BE2C (cell line): Measurements from ENCODE around the gene SEC22B.
"Not testable (repeated sequence)": the region's sequence is repeated elsewhere in the genome, so short reads cannot be mapped to it uniquely, and the experiment has no call there.

Experiments used
- DNase-seq: peaks from one replicate; pipeline ENCODE4 v3.0.0-alpha.2; 2020
- H3K27me3 ChIP-seq: fragments of 250-450 bp; sonication (Bioruptor Pico); 2 replicates; pipeline ENCODE4 v1.5.1; 2020; ENCODE audit warnings: mild to moderate bottlenecking
- H3K36me3 ChIP-seq: fragments of 250-450 bp; sonication (Bioruptor Pico); 2 replicates; pipeline ENCODE4 v1.5.1; 2020; ENCODE audit warnings: mild to moderate bottlenecking
- H3K4me1 ChIP-seq: fragments of 250-450 bp; sonication (Bioruptor Pico); 2 replicates; pipeline ENCODE4 v1.5.1; 2020
- H3K4me3 ChIP-seq: 2 replicates; pipeline ENCODE4 v1.5.1; 2011; ENCODE audit warnings: low read depth, low read length
- H3K9me3 ChIP-seq: fragments of 250-450 bp; sonication (Bioruptor Pico); 2 replicates; pipeline ENCODE4 v1.5.1; 2020
- CTCF ChIP-seq: IDR thresholded peaks from 2 replicates; pipeline ENCODE4 v1.5.1; 2012; ENCODE audit warnings: mild to moderate bottlenecking, low read depth, low read length

SEC22B gene

GRCh38 chr1:120178799-120179756, 2.8 kb upstream of the SEC22B start:
- no peak for TF ChIP-seq CTCF
- H3K4me3 ChIP-seq: 0 out of 2 replicates have a peak overlapping the region, but pooled peaks have one; percentile 17
- no peaks in the 10 kb centered on the region for H3K36me3 ChIP-seq
- no peaks in the 10 kb centered on the region for H3K9me3 ChIP-seq
- DNase-seq: no peak
- H3K27me3 ChIP-seq: no peaks in the 10 kb centered on the region
- peaks cover 6% of the 10 kb centered on the region for H3K4me1 ChIP-seq

- not testable (repeated sequence) for H3K27me3 ChIP-seq, DNase-seq, H3K9me3 ChIP-seq
Observed at GRCh38 chr1:120178058-120178457, 1.7 kb upstream of the SEC22B start.

GRCh38 chr1:120175688-120176087, 632 bp downstream of the SEC22B start:
- not testable (repeated sequence) for H3K36me3 ChIP-seq, H3K27me3 ChIP-seq, H3K4me1 ChIP-seq, DNase-seq, H3K9me3 ChIP-seq
- H3K4me3 ChIP-seq: peak overlapping the region; percentile 85

More at GRCh38 chr1:120178058-120178457, 1.7 kb upstream of the SEC22B start:
- not testable (repeated sequence) for H3K4me1 ChIP-seq, H3K36me3 ChIP-seq, H3K4me3 ChIP-seq

- H3K4me1 ChIP-seq, H3K9me3 ChIP-seq, DNase-seq, H3K27me3 ChIP-seq, H3K4me3 ChIP-seq, H3K36me3 ChIP-seq: not testable (repeated sequence)
Observed at GRCh38 chr1:120164761-120165160, 11.6 kb downstream of the SEC22B start.

- not testable (repeated sequence) for H3K4me3 ChIP-seq, H3K36me3 ChIP-seq, H3K27me3 ChIP-seq, H3K4me1 ChIP-seq, DNase-seq, H3K9me3 ChIP-seq
Observed at GRCh38 chr1:120162015-120162414, 14.3 kb downstream of the SEC22B start.

GRCh38 chr1:120158495-120158894, 17.8 kb downstream of the SEC22B start:
- DNase-seq, H3K36me3 ChIP-seq, H3K27me3 ChIP-seq: not testable (repeated sequence)

GRCh38 chr1:120158086-120158485, 18.2 kb downstream of the SEC22B start:
- H3K4me3 ChIP-seq, H3K36me3 ChIP-seq, H3K4me1 ChIP-seq, H3K9me3 ChIP-seq, H3K27me3 ChIP-seq, DNase-seq: not testable (repeated sequence)

More at GRCh38 chr1:120158495-120158894, 17.8 kb downstream of the SEC22B start:
- H3K4me3 ChIP-seq, H3K4me1 ChIP-seq, H3K9me3 ChIP-seq: not testable (repeated sequence)

GRCh38 chr1:120150138-120150822, 26.0 kb downstream of the SEC22B start:
- not testable (repeated sequence) for H3K4me1 ChIP-seq, H3K27me3 ChIP-seq, H3K4me3 ChIP-seq, H3K9me3 ChIP-seq, DNase-seq, H3K36me3 ChIP-seq

- not testable (repeated sequence) for H3K4me1 ChIP-seq, DNase-seq, H3K36me3 ChIP-seq, H3K27me3 ChIP-seq, H3K9me3 ChIP-seq, H3K4me3 ChIP-seq
Observed at GRCh38 chr1:120149420-120150059, 26.8 kb downstream of the SEC22B start.

- not testable (repeated sequence) for DNase-seq, H3K9me3 ChIP-seq, H3K4me1 ChIP-seq, H3K27me3 ChIP-seq, H3K4me3 ChIP-seq, H3K36me3 ChIP-seq
- peak; percentile 21; the same call in 1 of the 2 replicates for TF ChIP-seq CTCF
Observed at GRCh38 chr1:120145806-120146205, 30.5 kb downstream of the SEC22B start.

- H3K27me3 ChIP-seq, H3K36me3 ChIP-seq, DNase-seq, H3K4me1 ChIP-seq, H3K4me3 ChIP-seq, H3K9me3 ChIP-seq: not testable (repeated sequence)
Observed at GRCh38 chr1:120144626-120145025, 31.7 kb downstream of the SEC22B start.

GRCh38 chr1:120144169-120144568, 32.2 kb downstream of the SEC22B start:
- not testable (repeated sequence) for H3K36me3 ChIP-seq, H3K4me3 ChIP-seq, H3K27me3 ChIP-seq, H3K9me3 ChIP-seq, H3K4me1 ChIP-seq, DNase-seq

GRCh38 chr1:120143334-120143733, 33.0 kb downstream of the SEC22B start:
- H3K36me3 ChIP-seq, H3K4me3 ChIP-seq, H3K4me1 ChIP-seq, H3K27me3 ChIP-seq, DNase-seq, H3K9me3 ChIP-seq: not testable (repeated sequence)
